Right lobe of liver (tissue), 6 donors: Measurements from ENCODE around the gene C2CD4C. TPM values are rescaled to one million over a fixed set of nuclear protein-coding genes. Genes with fewer than 3 reads are reported as not detected.
"Not testable (repeated sequence)": the region's sequence is repeated elsewhere in the genome, so short reads cannot be mapped to it uniquely, and the experiment has no call there.

Experiments
- ATAC-seq, 4 donors: fragments of 200-7000 bp; cut with Tn5 transposase; one replicate each; pipeline ENCODE4 v1.9.1; 2020; ENCODE audit warnings: mild to moderate bottlenecking in 4 of 4, moderate library complexity in 4 of 4
- DNase-seq, 3 donors: peaks; one replicate each; pipeline ENCODE4 v3.0.0-alpha.2; 2020
- H3K27ac ChIP-seq, 3 donors: fragments of 200-600 bp; one replicate each; pipeline ENCODE4 v1.8.0; 2022
- H3K27me3 ChIP-seq, 2 donors: fragments of 200-600 bp; one replicate each; pipeline ENCODE4 v1.8.0; 2022
- H3K36me3 ChIP-seq, 4 donors: fragments of 200-600 bp; sonication (generic) in 1 of 4; one replicate each; pipeline versions ENCODE4 v1.5.1 to v1.8.0; 2017 to 2022; ENCODE audit warnings: control low read depth in 1 of 4
- H3K4me1 ChIP-seq, 4 donors: fragments of 200-600 bp; sonication (generic) in 1 of 4; one replicate each; pipeline versions ENCODE4 v1.5.1 to v1.8.0; 2017 to 2022; ENCODE audit warnings: control low read depth in 1 of 4
- H3K4me3 ChIP-seq, 3 donors: fragments of 200-600 bp; one replicate each; pipeline ENCODE4 v1.8.0; 2022
- H3K9me3 ChIP-seq, 4 donors: fragments of 200-600 bp; sonication (generic) in 1 of 4; one replicate each; pipeline versions ENCODE4 v1.5.1 to v1.8.0; 2017 to 2022; ENCODE audit warnings: control low read depth in 1 of 4
- POLR2A ChIP-seq: fragments of 450-650 bp; IDR thresholded peaks from one replicate; pipeline ENCODE4 v1.6.1; 2017; ENCODE audit warnings: antibody characterized with exemption, mild to moderate bottlenecking
- WGBS: methylation state at CpG from one replicate; pipeline ENCODE4 v1.1.6; 2018; ENCODE audit warnings: low coverage, low lambda C conversion rate; ENCODE audit not compliant: insufficient coverage; ENCODE audit errors: missing lambda C conversion rate; 5-methylcytosine and 5-hydroxymethylcytosine counted together
- intact Hi-C, 2 donors: fragments of 100-400 bp; cut with DNase I; formaldehyde crosslinking; loops; one replicate each; pipeline versions ENCODE4 v1.11.2 to v1.14.1; 2022
- total RNA-seq, 6 experiments: library from RNA; depleted of rRNA in 2 of 6; stranded (reverse); fragments of >200 nt in 2 of 6; fragmentation: NEBNext Ultra II Directional in 3 of 6; extraction: Animal tissue kit (Norgen Biotek cat#: 25700) in 3 of 6; gene quantifications; one replicate each; pipeline versions ENCODE4 v1.1.0 to v1.2.4, GENCODE V29; 2016 to 2023
- TF ChIP-seq, protein P1 (sequence below), 4 donors: fragments of 200-600 bp in 3 of 4; fragments of 450-650 bp in 1 of 4; IDR thresholded peaks; one replicate each; pipeline versions ENCODE4 v1.5.1 to v1.8.0; 2016 to 2022; ENCODE audit warnings: antibody characterized with exemption in 4 of 4, mild to moderate bottlenecking in 2 of 4
- donor health status: DM: no; HTN: yes; CAD: no.
- donor health status: DM: no; HTN: no; CAD: no.
- donor health status: DM: no; HTN: no; CAD: no.
- donor health status: DM: no; HTN: yes; CAD: no.
- donor health status: DM: no; HTN: yes; CAD: no.

C2CD4C gene
- total RNA-seq, 6 experiments from 2014 or later, result 0.12 to 2.0 (median 0.44) TPM

DNA sequence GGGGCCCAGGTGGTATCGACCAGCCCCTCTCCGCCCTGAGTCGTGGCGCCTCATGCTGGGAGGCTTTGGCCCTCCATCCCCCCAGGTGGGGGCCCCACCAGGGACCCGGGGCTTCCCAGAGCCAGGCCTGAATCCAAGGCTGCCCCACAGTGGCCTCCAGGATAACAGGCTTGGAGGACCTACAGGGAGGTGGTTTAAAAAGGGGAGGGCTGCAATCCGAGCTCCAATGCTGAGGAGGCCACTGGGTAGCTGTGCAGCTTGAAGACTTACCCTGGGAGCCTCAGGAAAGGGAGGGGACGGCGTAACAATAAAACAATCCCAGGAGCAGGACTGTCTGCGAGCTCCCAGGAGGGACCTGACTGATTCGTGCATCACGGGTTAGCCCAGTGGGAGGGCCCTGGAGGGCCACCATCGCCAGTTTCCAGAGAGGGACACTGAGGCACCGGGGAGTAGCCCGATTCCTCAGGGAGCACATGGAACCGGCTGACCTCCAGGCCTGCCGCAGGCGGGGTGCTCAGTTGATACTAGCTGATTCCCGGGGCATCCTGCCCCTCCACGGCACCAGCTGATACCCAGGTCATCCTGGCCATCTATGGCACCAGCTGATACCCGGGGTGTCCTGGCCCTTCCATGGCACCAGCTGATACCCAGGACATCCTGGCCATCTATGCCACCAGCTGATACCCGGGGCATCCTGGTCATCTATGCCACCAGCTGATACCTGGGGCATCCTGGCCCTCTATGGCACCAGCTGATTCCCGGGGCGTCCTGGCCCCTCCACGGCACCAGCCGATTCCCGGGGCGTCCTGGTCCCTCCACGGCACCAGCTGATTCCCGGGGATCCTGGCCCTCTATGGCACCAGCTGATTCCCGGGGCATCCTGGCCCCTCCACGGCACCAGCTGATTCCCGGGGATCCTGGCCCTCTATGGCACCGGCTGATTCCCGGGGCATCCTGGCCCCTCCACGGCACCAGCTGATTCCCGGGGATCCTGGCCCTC, 3.7 kb upstream of the C2CD4C start:
- no peak for TF ChIP-seq POLR2A
- TF ChIP-seq, protein P1, sequence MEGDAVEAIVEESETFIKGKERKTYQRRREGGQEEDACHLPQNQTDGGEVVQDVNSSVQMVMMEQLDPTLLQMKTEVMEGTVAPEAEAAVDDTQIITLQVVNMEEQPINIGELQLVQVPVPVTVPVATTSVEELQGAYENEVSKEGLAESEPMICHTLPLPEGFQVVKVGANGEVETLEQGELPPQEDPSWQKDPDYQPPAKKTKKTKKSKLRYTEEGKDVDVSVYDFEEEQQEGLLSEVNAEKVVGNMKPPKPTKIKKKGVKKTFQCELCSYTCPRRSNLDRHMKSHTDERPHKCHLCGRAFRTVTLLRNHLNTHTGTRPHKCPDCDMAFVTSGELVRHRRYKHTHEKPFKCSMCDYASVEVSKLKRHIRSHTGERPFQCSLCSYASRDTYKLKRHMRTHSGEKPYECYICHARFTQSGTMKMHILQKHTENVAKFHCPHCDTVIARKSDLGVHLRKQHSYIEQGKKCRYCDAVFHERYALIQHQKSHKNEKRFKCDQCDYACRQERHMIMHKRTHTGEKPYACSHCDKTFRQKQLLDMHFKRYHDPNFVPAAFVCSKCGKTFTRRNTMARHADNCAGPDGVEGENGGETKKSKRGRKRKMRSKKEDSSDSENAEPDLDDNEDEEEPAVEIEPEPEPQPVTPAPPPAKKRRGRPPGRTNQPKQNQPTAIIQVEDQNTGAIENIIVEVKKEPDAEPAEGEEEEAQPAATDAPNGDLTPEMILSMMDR (IDR thresholded peaks at IDR 0.05), result no peak
- peak in 3 of 4 donors; percentile 1 to 6 (median 4) for ATAC-seq
- no peaks in the 10 kb centered on the region for H3K9me3 ChIP-seq
- H3K36me3 ChIP-seq, result no peaks in the 10 kb centered on the region
- peaks cover 0 to 12% of the 10 kb centered on the region in 2 donors for H3K27me3 ChIP-seq
- no peak overlapping the region for H3K27ac ChIP-seq
- H3K4me1 ChIP-seq, result peaks cover 0 to 13% (median 0%) of the 10 kb centered on the region in 4 donors
- H3K4me3 ChIP-seq, result no peak overlapping the region
- DNase-seq, result peak; percentile 19 to 42 (median 41)
- intact Hi-C loops, result no loop called here
- WGBS, result 17% methylated on average over 8 of the region's 36 CpGs

DNA sequence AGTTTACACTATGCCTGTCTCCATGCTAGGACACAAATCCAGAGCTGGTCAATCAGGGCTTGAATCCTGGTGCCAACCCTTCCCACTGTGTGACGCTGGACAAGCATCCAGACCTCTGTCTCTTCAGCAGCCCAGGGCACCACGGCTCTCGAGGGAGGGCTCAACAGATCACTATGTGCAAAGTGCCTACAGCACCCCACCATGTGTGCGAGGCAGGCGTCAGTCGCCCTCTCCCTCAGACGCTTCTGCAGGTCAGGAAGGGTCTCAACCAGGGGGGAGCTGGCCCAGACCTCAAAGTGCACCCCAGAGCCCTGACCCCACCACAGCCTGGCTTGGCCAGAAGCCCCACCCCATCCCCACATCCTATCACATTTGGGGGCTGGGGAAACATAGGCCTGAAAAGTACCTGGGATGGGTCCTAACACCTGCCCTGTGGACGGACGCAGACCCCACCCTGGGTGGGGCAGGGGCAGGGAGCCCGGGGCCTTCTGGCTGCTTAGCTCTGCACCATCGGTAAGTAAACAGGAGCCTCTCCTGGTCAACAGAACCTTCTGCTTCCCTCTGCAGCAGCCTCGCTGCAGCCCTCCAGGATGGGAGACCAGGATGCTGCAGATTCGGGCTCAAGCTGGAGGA, 2.9 kb upstream of the C2CD4C start:
- Histone ChIP-seq H3K27ac (no peak overlapping the region), H3K4me1 (peaks cover 0 to 13% (median 0%) of the 10 kb centered on the region in 4 donors), H3K27me3 (peaks cover 0 to 12% of the 10 kb centered on the region in 2 donors), H3K4me3 (no peak overlapping the region), H3K36me3 (no peaks in the 10 kb centered on the region), H3K9me3 (no peaks in the 10 kb centered on the region)
- no peak for TF ChIP-seq POLR2A
- TF ChIP-seq, protein P1 (IDR thresholded peaks at IDR 0.05), result no peak
- 0% methylated on average over 3 of the region's 13 CpGs for WGBS
- intact Hi-C loops, result no loop called here
- ATAC-seq (no peak), DNase-seq (peak; percentile 21 to 44 (median 39))

DNA sequence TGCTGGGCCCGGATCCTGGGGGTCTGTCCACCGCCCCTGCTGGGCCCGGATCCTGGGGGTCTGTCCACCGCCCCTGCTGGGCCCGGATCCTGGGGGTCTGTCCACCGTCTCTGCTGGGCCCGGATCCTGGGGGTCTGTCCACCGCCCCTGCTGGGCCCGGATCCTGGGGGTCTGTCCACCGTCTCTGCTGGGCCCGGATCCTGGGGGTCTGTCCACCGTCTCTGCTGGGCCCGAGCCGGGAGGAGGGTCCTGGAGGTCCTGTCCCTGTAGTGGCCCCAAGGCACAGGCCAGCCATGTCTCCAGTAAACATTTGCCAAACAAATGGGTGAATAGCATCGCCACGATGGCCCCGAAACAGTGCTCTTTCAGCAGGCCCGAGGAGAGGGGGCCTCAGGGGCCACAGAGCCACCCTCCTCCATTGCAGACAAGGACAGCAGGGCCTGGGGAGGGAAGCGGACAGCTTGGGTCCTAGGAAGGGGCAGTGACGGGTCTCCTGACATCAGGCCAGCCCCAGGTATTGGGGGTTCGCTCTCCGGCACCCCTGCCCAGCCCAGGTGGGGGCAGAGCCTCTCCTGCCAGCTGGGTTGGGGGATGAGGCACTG, 2.3 kb upstream of the C2CD4C start:
- no CpG with 5 or more reads among the region's 22 CpGs for WGBS
- H3K27ac ChIP-seq, H3K9me3 ChIP-seq, H3K36me3 ChIP-seq, H3K4me3 ChIP-seq, intact Hi-C loops, ATAC-seq: not testable (repeated sequence)
- DNase-seq, result peak; percentile 11 to 39 (median 35)
- H3K27me3 ChIP-seq, result peaks cover 0 to 12% of the 10 kb centered on the region in 2 donors
- H3K4me1 ChIP-seq, result peaks cover 0 to 13% (median 0%) of the 10 kb centered on the region in 4 donors

DNA sequence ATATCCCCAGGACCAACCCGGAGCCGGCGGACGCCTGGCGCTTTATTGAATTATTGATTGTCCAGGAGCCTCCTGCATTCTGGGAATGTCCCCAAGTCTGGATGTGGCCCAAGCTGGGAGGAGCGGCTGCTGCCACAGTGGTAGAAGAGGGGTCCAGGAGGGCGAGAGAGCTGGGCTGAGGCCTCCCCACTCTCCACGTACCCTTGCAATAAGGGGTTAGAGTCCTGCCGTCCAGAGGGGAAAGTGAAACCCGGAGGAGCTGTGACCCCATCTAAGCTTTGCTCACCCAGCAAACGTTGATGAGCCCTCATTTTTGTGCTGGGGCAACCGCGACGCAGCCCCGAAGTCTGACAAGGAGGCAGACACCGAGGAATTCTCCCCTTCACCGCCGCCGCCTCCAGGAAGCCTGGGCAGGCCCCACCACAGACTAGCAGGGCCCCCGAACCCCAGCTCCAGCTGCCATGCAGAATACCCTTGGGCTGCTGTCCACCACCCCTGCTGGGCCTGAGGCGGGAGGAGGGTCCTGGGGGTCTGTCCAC, 1.4 kb upstream of the C2CD4C start:
- intact Hi-C loops, result no loop called here
- ATAC-seq, result peak; percentile 53 to 73 (median 67)
- H3K4me3 ChIP-seq, result no peak overlapping the region
- H3K27ac ChIP-seq, result no peak overlapping the region
- H3K27me3 ChIP-seq, result peaks cover 0 to 12% of the 10 kb centered on the region in 2 donors
- peaks cover 0 to 13% (median 0%) of the 10 kb centered on the region in 4 donors for H3K4me1 ChIP-seq
- peak; percentile 67 to 74 (median 69) for DNase-seq
- no peaks in the 10 kb centered on the region for H3K9me3 ChIP-seq
- no peaks in the 10 kb centered on the region for H3K36me3 ChIP-seq
- TF ChIP-seq, protein P1 (IDR thresholded peaks at IDR 0.05), result no peak
- TF ChIP-seq POLR2A, result no peak
- 9% methylated on average over 9 of the region's 21 CpGs for WGBS
